Natural killer cell (primary cell): ENCODE data around the gene CCDC7. TPM values are rescaled to one million over a fixed set of nuclear protein-coding genes. Genes with fewer than 3 reads are reported as not detected.
A peak's percentile ranks its signal among the peaks of the same experiment; 100 is the strongest.
"Not testable (repeated sequence)": the region's sequence is repeated elsewhere in the genome, so short reads cannot be mapped to it uniquely, and the experiment has no call there.

Source experiments
- ATAC-seq, 3 donors: fragments of 150-1000 bp in 2 of 3; fragments of 200-7000 bp in 1 of 3; cut with Tn5 transposase; 1 replicate in 1 of 3; 2 replicates in 2 of 3; pipeline ENCODE4 v1.10.0; 2021; ENCODE audit warnings: mild to moderate bottlenecking in 2 of 3, moderate library complexity in 2 of 3
- DNase-seq, 2 donors: peaks; one replicate each; pipeline versions ENCODE4 v3.0.0 to v3.0.0-alpha.2; 2013 to 2021; ENCODE audit warnings: mixed read lengths in 1 of 2
- H3K27ac ChIP-seq: one replicate; pipeline ENCODE4 v1.5.1; 2013; ENCODE audit warnings: mild to moderate bottlenecking, low read length
- H3K27me3 ChIP-seq: one replicate; pipeline ENCODE4 v1.6.1; 2013; ENCODE audit warnings: low read length; ENCODE audit not compliant: control insufficient read depth, insufficient read depth
- H3K36me3 ChIP-seq: one replicate; pipeline ENCODE4 v1.6.1; 2013; ENCODE audit warnings: low read length; ENCODE audit not compliant: control insufficient read depth, insufficient read depth
- H3K4me1 ChIP-seq: one replicate; pipeline ENCODE4 v1.6.1; 2013; ENCODE audit warnings: low read length; ENCODE audit not compliant: control insufficient read depth, insufficient read depth
- H3K4me3 ChIP-seq: one replicate; pipeline ENCODE4 v1.5.1; 2013; ENCODE audit warnings: low read length
- H3K9me3 ChIP-seq: one replicate; pipeline ENCODE4 v1.6.1; 2013; ENCODE audit warnings: low read length; ENCODE audit not compliant: control insufficient read depth, insufficient read depth
- H3K27ac Mint-ChIP-seq, 2 donors: one replicate each; pipeline ENCODE4 v1.8.0; 2022; ENCODE audit warnings: mild to moderate bottlenecking in 2 of 2, mixed read lengths in 2 of 2, moderate library complexity in 1 of 2
- H3K27me3 Mint-ChIP-seq, 2 donors: one replicate each; pipeline ENCODE4 v1.8.0; 2022; ENCODE audit warnings: low read depth in 2 of 2, mixed read lengths in 2 of 2
- H3K36me3 Mint-ChIP-seq: one replicate; pipeline ENCODE4 v1.8.0; 2022; ENCODE audit warnings: mixed read lengths
- H3K4me1 Mint-ChIP-seq, 2 donors: one replicate each; pipeline ENCODE4 v1.8.0; 2022; ENCODE audit warnings: mixed read lengths in 2 of 2
- H3K4me3 Mint-ChIP-seq: one replicate; pipeline ENCODE4 v1.8.0; 2022; ENCODE audit warnings: mild to moderate bottlenecking, moderate library complexity, mixed read lengths
- H3K9me3 Mint-ChIP-seq, 2 donors: one replicate each; pipeline ENCODE4 v1.8.0; 2022; ENCODE audit warnings: mixed read lengths in 2 of 2
- WGBS: methylation state at CpG from one replicate; pipeline ENCODE4 v1.1.7; 2013; ENCODE audit warnings: missing lambda C conversion rate; ENCODE audit not compliant: insufficient coverage; 5-methylcytosine and 5-hydroxymethylcytosine counted together
- intact Hi-C: fragments of 100-400 bp; cut with micrococcal nuclease; formaldehyde crosslinking; loops from one replicate; pipeline ENCODE4 v1.14.2; 2022
- total RNA-seq, 4 donors: library from RNA; stranded (reverse); fragments of 120-200 nt in 1 of 4; gene quantifications; one replicate each; pipeline versions ENCODE4 v1.2.3 to v1.2.4, GENCODE V29; 2013 to 2022
- TF ChIP-seq, protein P1 (sequence below): fragments of 200-600 bp; IDR thresholded peaks from one replicate; pipeline ENCODE4 v1.8.0; 2022; ENCODE audit warnings: antibody characterized with exemption

CCDC7 gene
- total RNA-seq, 3 donors from 2014 or later (not counting 1 experiment from before 2014, with no cell fraction given): 39.0 to 51.1 (median 42.8) TPM

GRCh38 chr10:32890444-32890843 lies 444.5 kb downstream of the CCDC7 start:
- Histone ChIP-seq H3K4me1 (no peaks in the 10 kb centered on the region), H3K9me3 (no peaks in the 10 kb centered on the region), H3K36me3 (peaks cover under 1% of the 10 kb centered on the region), H3K27ac (no peak overlapping the region), H3K4me3 (no peak overlapping the region), H3K27me3 (no peaks in the 10 kb centered on the region)
- H3K4me1 Mint-ChIP-seq: peaks cover 5 to 7% of the 10 kb centered on the region in 2 donors
- no peaks in the 10 kb centered on the region for H3K27me3 Mint-ChIP-seq
- no peak for ATAC-seq
- H3K36me3 Mint-ChIP-seq: peaks cover 2% of the 10 kb centered on the region
- H3K4me3 Mint-ChIP-seq: no peak overlapping the region
- intact Hi-C loops: no loop called here
- H3K9me3 Mint-ChIP-seq: no peaks in the 10 kb centered on the region
- H3K27ac Mint-ChIP-seq: no peak overlapping the region
- 64% methylated on average over 3 of the region's 3 CpGs for WGBS
- DNase-seq: no peak
- TF ChIP-seq, protein P1, sequence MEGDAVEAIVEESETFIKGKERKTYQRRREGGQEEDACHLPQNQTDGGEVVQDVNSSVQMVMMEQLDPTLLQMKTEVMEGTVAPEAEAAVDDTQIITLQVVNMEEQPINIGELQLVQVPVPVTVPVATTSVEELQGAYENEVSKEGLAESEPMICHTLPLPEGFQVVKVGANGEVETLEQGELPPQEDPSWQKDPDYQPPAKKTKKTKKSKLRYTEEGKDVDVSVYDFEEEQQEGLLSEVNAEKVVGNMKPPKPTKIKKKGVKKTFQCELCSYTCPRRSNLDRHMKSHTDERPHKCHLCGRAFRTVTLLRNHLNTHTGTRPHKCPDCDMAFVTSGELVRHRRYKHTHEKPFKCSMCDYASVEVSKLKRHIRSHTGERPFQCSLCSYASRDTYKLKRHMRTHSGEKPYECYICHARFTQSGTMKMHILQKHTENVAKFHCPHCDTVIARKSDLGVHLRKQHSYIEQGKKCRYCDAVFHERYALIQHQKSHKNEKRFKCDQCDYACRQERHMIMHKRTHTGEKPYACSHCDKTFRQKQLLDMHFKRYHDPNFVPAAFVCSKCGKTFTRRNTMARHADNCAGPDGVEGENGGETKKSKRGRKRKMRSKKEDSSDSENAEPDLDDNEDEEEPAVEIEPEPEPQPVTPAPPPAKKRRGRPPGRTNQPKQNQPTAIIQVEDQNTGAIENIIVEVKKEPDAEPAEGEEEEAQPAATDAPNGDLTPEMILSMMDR: no peak

- Mint-ChIP-seq H3K4me1 (peaks cover 5 to 7% of the 10 kb centered on the region in 2 donors), H3K36me3 (peaks cover 8% of the 10 kb centered on the region), H3K4me3 (no peak overlapping the region), H3K9me3 (no peaks in the 10 kb centered on the region), H3K27ac (no peak overlapping the region), H3K27me3 (no peaks in the 10 kb centered on the region)
- WGBS: 94% methylated on average over 8 of the region's 8 CpGs
- intact Hi-C loops: no loop called here
- H3K9me3 ChIP-seq: no peaks in the 10 kb centered on the region
- peaks cover 7% of the 10 kb centered on the region for H3K36me3 ChIP-seq
- no peaks in the 10 kb centered on the region for H3K27me3 ChIP-seq
- no peak overlapping the region for H3K4me3 ChIP-seq
- H3K4me1 ChIP-seq: no peaks in the 10 kb centered on the region
- DNase-seq (no peak), ATAC-seq (no peak)
- H3K27ac ChIP-seq: no peak overlapping the region
- TF ChIP-seq, protein P1: no peak
These were observed 445.3 kb downstream of the CCDC7 start for GRCh38 chr10:32891261-32891660.

DNA sequence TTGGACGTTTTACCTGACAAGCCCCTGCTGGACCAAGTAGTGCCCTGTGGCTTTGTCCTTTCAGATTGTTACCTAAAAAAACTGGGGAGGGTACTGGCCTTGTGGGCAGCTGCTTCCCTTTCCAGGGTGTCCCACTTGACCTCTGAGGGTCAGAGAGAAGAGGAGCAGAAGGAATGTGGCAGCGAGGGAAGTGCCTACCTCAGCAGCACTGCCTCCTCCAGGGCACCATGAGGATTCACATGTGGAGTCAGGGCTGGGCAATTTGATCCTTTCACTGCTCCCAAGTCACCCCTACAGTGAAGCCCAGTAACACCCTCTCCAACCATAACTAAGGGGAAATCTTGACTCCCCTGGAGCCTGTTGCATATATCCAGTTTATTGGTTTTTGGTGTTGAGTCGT lies 447.5 kb downstream of the CCDC7 start:
- H3K4me3 Mint-ChIP-seq: no peak overlapping the region
- ATAC-seq: peak in 1 of 3 donors; percentile 24
- Histone ChIP-seq H3K4me1 (no peaks in the 10 kb centered on the region), H3K9me3 (no peaks in the 10 kb centered on the region), H3K27ac (no peak overlapping the region), H3K27me3 (no peaks in the 10 kb centered on the region), H3K4me3 (no peak overlapping the region), H3K36me3 (peaks cover 19% of the 10 kb centered on the region)
- intact Hi-C loops: no loop called here
- no peaks in the 10 kb centered on the region for H3K27me3 Mint-ChIP-seq
- H3K9me3 Mint-ChIP-seq: no peaks in the 10 kb centered on the region
- peaks cover 8% of the 10 kb centered on the region for H3K36me3 Mint-ChIP-seq
- TF ChIP-seq, protein P1: no peak
- WGBS: 61% methylated on average over 3 of the region's 3 CpGs
- H3K4me1 Mint-ChIP-seq: peaks cover 7 to 10% of the 10 kb centered on the region in 2 donors
- H3K27ac Mint-ChIP-seq: no peak overlapping the region
- DNase-seq: no peak

GRCh38 chr10:32893916-32894664 lies 448.1 kb downstream of the CCDC7 start:
- TF ChIP-seq, protein P1: no peak
- no peak overlapping the region for H3K27ac ChIP-seq
- no peak overlapping the region for H3K4me3 ChIP-seq
- peaks cover 20% of the 10 kb centered on the region for H3K36me3 ChIP-seq
- 86% methylated on average over 1 of the region's 2 CpGs for WGBS
- Mint-ChIP-seq H3K4me1 (peaks cover 7 to 10% of the 10 kb centered on the region in 2 donors), H3K27ac (no peak overlapping the region), H3K27me3 (no peaks in the 10 kb centered on the region), H3K4me3 (no peak overlapping the region), H3K36me3 (peaks cover 8% of the 10 kb centered on the region), H3K9me3 (no peaks in the 10 kb centered on the region)
- intact Hi-C loops: no loop called here
- ATAC-seq (no peak), DNase-seq (no peak)
- H3K4me1 ChIP-seq: no peaks in the 10 kb centered on the region
- H3K9me3 ChIP-seq: no peaks in the 10 kb centered on the region
- H3K27me3 ChIP-seq: no peaks in the 10 kb centered on the region

- intact Hi-C loops, H3K27ac Mint-ChIP-seq, H3K4me3 Mint-ChIP-seq, DNase-seq, H3K4me1 Mint-ChIP-seq, ATAC-seq, H3K9me3 ChIP-seq, H3K4me1 ChIP-seq, H3K4me3 ChIP-seq, H3K27me3 ChIP-seq, H3K27ac ChIP-seq, H3K36me3 Mint-ChIP-seq, H3K9me3 Mint-ChIP-seq, H3K27me3 Mint-ChIP-seq: not testable (repeated sequence)
- H3K36me3 ChIP-seq: peaks cover 27% of the 10 kb centered on the region
- 100% methylated on average over 7 of the region's 7 CpGs for WGBS
These were observed 449.4 kb downstream of the CCDC7 start for GRCh38 chr10:32895200-32895968.
